Neural progenitor cell (in vitro differentiated cells): Measurements from ENCODE around the gene EDAR.

Source experiments
- EZH2 ChIP-seq: fragments of 200-600 bp; sonication (generic); IDR thresholded peaks from 2 replicates; pipeline ENCODE4 v1.6.1; 2017; ENCODE audit warnings: antibody characterized with exemption, mild to moderate bottlenecking, moderate library complexity
- TF ChIP-seq, protein P1 (sequence below): fragments of 200-600 bp; sonication (generic); IDR thresholded peaks from 2 replicates; pipeline ENCODE4 v1.5.1; 2017; ENCODE audit warnings: antibody characterized with exemption, mild to moderate bottlenecking

- TF ChIP-seq, protein P1, sequence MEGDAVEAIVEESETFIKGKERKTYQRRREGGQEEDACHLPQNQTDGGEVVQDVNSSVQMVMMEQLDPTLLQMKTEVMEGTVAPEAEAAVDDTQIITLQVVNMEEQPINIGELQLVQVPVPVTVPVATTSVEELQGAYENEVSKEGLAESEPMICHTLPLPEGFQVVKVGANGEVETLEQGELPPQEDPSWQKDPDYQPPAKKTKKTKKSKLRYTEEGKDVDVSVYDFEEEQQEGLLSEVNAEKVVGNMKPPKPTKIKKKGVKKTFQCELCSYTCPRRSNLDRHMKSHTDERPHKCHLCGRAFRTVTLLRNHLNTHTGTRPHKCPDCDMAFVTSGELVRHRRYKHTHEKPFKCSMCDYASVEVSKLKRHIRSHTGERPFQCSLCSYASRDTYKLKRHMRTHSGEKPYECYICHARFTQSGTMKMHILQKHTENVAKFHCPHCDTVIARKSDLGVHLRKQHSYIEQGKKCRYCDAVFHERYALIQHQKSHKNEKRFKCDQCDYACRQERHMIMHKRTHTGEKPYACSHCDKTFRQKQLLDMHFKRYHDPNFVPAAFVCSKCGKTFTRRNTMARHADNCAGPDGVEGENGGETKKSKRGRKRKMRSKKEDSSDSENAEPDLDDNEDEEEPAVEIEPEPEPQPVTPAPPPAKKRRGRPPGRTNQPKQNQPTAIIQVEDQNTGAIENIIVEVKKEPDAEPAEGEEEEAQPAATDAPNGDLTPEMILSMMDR = no peak
- no peak for TF ChIP-seq EZH2
These were observed 27.4 kb upstream of the EDAR start for GRCh38 chr2:109016376-109016775.
